DMS 273 treated with DMSO at 0.1 percent for 48 hours (cell line): ENCODE data around the gene AKT3.
"Not testable (repeated sequence)": the region's sequence is repeated elsewhere in the genome, so short reads cannot be mapped to it uniquely, and the experiment has no call there.

ENCODE experiments used
- DNase-seq: peaks from one replicate; lab custom pipeline; 2025; lab: John Stamatoyannopoulos, UW

AKT3 gene

DNA sequence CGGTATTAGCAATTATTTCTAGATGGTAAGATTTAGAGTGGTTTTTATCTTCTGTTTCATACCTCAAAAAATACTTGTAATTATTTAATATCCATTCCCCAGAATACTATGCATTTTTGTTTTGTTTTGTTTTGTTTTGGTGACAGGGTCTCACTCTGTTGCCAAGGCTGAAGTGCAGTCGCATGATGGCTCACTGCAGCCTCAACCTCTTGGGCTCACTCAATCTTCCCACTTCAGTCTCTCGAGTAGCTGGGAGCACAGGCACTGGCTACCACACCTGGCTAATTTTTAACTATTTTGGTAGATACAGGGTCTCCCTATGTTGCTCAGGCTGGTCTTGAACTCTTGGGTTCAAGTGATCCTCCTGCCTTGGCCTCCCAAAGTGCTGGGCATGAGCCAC is 252.7 kb downstream of the AKT3 start:
- DNase-seq, result no peak

- no peak for DNase-seq
Observed at GRCh38 chr1:243596431-243597062, 253.5 kb downstream of the AKT3 start.

GRCh38 chr1:243595527-243596210 is 254.4 kb downstream of the AKT3 start:
- no peak for DNase-seq

- no peak for DNase-seq
Observed at GRCh38 chr1:243594455-243594854, 255.6 kb downstream of the AKT3 start.

- not testable (repeated sequence) for DNase-seq
Observed at GRCh38 chr1:243589286-243589685, 260.8 kb downstream of the AKT3 start.

GRCh38 chr1:243587823-243588560 is 262.1 kb downstream of the AKT3 start:
- DNase-seq, result no peak

GRCh38 chr1:243587285-243587684 is 262.8 kb downstream of the AKT3 start:
- DNase-seq, result no peak

DNA sequence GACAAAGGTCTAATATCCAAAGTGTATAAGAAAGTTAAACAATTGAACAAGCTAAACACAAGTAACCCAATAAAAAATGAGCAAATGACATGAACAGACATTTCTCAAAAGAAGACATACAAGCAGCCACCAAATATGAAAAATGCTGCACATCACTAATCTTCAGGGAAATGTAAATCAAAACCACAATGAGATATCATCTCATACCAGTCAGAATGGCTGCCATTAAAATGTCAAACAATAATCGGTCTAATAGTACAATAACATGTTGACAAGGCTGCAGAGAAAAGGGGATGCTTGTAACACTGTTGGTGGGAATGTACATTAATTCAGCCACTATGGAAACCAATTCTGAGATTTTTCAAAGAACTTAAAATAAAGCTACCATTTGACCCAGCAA is 264.1 kb downstream of the AKT3 start:
- no peak for DNase-seq

DNA sequence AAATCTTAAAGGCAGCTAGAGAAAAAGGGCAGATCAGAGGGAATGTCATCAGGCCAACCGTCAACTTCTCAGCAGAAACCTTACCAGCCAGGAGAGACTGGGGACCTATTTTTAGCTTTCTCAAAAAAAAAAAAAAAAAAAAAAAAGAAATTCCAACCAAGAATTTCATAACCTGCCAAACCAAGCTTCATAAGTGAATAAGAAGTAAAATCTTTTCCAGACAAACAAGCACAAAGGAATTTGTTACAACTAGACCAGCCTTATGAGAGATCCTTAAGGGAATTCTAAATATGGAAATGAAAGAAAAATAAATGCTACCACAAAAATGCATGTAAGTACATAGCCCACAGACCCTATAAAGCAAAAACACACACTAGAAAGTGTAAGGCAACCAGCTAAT is 267.7 kb downstream of the AKT3 start:
- no peak for DNase-seq

- DNase-seq, result no peak
Observed at GRCh38 chr1:243580984-243581383, 269.1 kb downstream of the AKT3 start.

GRCh38 chr1:243580072-243580471 is 270.0 kb downstream of the AKT3 start:
- DNase-seq, result no peak

DNA sequence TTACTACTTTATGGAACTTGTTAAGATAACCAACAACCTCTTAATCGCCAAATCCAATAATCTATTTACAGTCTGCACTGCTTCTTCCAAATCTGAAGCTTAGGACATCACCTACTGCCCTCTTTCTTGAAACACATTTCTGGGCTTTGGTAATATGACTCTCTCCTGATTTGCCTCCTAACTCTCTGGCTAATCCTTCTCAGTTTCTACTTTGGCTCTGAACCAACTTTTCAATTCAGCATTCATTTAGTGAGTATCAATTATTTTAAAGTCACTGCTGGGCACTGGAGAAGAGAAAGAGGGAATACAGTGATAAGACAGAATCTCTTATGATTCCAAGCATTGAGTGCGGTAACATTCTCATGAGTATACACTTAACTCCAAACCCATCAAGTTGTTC is 275.0 kb downstream of the AKT3 start:
- DNase-seq, result peak; percentile 73

GRCh38 chr1:243572940-243573339 is 277.1 kb downstream of the AKT3 start:
- DNase-seq, result no peak

DNA sequence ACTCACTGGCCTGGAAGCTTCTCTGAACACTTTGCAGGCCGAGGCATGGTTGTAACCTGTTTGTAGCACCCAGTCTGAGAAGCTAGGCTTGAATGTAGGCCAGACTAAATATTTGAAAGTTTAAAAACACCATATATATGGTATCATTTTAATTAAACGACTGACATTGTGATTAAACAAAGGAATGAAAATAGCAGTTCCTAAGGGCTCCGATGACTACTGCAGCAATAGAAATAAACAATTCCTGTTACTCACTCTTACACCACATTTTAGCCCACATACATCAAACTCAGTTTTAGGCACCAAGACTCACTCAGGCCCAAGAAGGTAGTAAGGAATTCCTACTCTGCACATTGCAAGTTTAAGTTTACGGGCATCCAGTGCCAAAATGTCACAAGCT is 281.2 kb downstream of the AKT3 start:
- no peak for DNase-seq

- no peak for DNase-seq
Observed at GRCh38 chr1:243564814-243565213, 285.2 kb downstream of the AKT3 start.

DNA sequence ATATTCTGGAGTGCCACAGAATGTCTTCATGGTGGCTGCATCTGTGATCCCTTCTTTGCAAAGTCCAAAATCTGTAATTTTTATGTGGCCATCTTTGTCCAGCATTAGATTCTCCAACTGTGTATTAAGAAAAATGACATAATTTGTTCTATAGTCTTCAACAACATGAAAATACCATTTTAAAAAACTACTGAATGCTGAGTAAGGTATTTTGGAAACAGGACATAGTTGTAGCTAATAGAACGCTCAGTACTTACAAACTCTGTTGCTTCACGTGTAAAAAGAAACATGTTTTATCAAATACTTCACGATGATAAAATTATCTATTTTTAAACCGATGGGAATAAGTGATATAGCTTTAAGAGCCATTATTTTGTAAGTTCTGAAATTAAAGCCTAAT is 286.3 kb downstream of the AKT3 start:
- no peak for DNase-seq

DNA sequence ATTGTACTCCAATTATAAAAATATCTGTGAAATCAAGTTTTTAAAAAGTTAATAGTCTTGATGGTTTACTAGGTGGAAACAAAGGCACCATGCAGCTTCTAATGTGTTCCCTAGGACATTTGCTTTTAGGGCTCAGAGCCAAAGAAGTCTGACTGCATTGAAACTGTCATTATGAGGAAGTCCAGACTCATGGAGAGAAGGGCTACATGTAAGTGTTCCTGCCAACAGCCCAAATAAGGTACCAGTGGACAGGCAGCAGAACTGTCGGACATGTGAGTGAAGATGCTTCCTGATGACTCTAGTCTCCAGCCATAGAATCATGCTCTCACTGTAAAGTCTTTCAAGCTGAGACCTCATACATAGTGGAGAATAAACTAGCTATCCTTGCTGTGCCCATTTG is 287.6 kb downstream of the AKT3 start:
- DNase-seq, result no peak

- DNase-seq, result no peak
Observed at GRCh38 chr1:243561588-243562319, 288.3 kb downstream of the AKT3 start.

DNA sequence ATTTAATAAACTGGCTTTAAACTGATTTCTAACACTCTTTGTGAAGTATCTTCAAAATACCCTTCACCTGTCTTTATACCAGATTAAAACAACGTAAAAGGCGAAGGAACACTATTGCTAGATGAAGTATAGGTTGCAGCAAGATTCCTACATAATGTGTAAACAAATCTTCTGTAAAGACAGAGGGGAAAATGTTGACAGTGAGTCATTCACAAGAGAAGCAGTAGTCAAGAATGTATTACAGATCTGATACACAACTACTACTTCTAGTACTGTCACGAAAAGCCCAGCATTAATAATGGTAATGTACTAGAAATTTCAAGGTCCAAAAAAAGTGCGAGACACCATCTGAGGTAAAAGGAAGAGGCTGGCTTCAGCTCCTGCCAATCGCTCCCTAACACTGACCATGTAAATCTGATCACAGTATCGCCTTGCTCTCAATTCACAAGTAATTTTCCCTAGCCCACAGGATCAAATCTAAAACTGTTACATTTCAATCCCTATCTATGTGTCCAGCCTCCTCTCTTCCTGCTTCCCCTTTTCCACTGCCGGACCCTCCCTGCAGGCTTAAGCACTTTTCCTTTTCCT is 290.4 kb downstream of the AKT3 start:
- peak; percentile 19 for DNase-seq

GRCh38 chr1:243558576-243558975 is 291.5 kb downstream of the AKT3 start:
- DNase-seq, result peak; percentile 79

- no peak for DNase-seq
Observed at GRCh38 chr1:243557866-243558265, 292.2 kb downstream of the AKT3 start.

GRCh38 chr1:243554686-243555085 is 295.4 kb downstream of the AKT3 start:
- DNase-seq, result no peak
